ENCODE data around the gene PTPN7. TPM values are rescaled to one million over a fixed set of nuclear protein-coding genes. Genes with fewer than 3 reads are reported as not detected.
A peak's percentile ranks its signal among the peaks of the same experiment; 100 is the strongest.

PTPN7 gene
- total and polyA plus RNA-seq, 2 of the 13 experiments (the other 11 are each of a cell fraction or from before 2014, with no cell fraction given), result not detected

DNA sequence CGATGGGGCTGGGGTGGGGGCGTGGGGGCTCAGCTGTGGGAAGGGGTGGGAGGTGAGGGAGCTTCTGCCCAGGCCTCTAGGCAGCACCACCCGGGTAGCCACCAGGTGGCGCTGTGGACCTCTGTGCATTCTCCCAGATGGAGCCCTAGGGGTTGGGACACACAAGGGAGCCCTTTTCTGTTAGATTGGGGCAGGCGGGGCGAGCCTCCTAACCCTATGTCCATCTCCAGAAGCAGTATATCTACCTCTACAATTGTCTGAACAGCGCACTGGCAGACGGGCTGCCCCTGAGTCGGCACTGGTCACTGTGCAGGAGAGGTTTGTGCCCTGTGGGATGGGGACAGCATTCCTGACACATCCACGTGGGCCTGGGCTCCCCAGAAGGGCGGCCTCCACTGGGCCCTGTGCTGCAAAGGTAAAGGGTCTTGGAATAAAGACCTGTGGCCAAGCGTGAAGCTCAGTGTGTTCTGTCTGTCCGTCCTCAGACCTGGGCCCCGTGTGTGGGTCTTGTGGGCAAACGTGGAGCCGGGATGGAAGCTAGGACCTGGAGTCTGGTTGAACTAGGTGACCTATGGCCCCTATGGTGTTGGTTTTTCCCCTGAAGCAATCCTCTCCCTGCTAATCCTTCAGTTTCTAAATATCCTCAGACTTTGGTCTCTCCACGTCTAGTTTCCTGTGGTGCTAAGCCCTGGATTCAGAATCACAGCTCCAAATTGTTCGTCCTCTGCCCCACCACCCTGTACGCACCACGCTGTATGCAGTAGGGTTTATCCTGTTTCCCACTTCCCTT lies 28.8 kb upstream of the PTPN7 start (continued):
- TF ChIP-seq, protein P1, sequence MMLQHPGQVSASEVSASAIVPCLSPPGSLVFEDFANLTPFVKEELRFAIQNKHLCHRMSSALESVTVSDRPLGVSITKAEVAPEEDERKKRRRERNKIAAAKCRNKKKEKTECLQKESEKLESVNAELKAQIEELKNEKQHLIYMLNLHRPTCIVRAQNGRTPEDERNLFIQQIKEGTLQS (CRISPR knock-in tag; IDR thresholded peaks at IDR 0.05), result no peak
- no peak for TF ChIP-seq XRCC5 (optimal IDR thresholded peaks at IDR 0.05; ENCODE audit: low read length)
- TF ChIP-seq ZNF614 (CRISPR knock-in tag; IDR thresholded peaks at IDR 0.05; ENCODE audit: borderline replicate concordance), result no peak
- TF ChIP-seq ZNF256 (CRISPR knock-in tag; conservative IDR thresholded peaks at IDR 0.05), result no peak
- no peak for TF ChIP-seq ZZZ3 (CRISPR knock-in tag; IDR thresholded peaks at IDR 0.05; ENCODE audit: borderline replicate concordance)
- no peak for TF ChIP-seq ZNF234 (CRISPR knock-in tag; conservative IDR thresholded peaks at IDR 0.05)
- TF ChIP-seq NR1H2 (CRISPR knock-in tag; IDR thresholded peaks at IDR 0.05; ENCODE audit: borderline replicate concordance, low read depth), result no peak
- TF ChIP-seq ZNF432 (CRISPR knock-in tag; IDR thresholded peaks at IDR 0.05; ENCODE audit: borderline replicate concordance), result no peak
- TF ChIP-seq YY1 (IDR thresholded peaks at IDR 0.05; ENCODE audit: insufficient read depth, insufficient replicate concordance, low read depth, low read length), result no peak
- TF ChIP-seq ATF7 (IDR thresholded peaks at IDR 0.05), result no peak
- no peak for TF ChIP-seq ATF7 (CRISPR knock-in tag; IDR thresholded peaks at IDR 0.05)
- TF ChIP-seq, protein P2, sequence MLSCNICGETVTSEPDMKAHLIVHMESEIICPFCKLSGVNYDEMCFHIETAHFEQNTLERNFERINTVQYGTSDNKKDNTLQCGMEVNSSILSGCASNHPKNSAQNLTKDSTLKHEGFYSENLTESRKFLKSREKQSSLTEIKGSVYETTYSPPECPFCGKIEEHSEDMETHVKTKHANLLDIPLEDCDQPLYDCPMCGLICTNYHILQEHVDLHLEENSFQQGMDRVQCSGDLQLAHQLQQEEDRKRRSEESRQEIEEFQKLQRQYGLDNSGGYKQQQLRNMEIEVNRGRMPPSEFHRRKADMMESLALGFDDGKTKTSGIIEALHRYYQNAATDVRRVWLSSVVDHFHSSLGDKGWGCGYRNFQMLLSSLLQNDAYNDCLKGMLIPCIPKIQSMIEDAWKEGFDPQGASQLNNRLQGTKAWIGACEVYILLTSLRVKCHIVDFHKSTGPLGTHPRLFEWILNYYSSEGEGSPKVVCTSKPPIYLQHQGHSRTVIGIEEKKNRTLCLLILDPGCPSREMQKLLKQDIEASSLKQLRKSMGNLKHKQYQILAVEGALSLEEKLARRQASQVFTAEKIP (CRISPR knock-in tag; IDR thresholded peaks at IDR 0.05; ENCODE audit: borderline replicate concordance), result no peak
- no peak for TF ChIP-seq GATAD1 (CRISPR knock-in tag; IDR thresholded peaks at IDR 0.05)
- TF ChIP-seq BORCS8-MEF2B (CRISPR knock-in tag; IDR thresholded peaks at IDR 0.05), result no peak; the same call in 1 of the 2 replicates
- TF ChIP-seq HDAC6 (IDR thresholded peaks at IDR 0.05; ENCODE audit: low read depth, low read length), result no peak
- no peak for TF ChIP-seq MLLT10 (CRISPR knock-in tag; IDR thresholded peaks at IDR 0.05)
- TF ChIP-seq, protein P3, sequence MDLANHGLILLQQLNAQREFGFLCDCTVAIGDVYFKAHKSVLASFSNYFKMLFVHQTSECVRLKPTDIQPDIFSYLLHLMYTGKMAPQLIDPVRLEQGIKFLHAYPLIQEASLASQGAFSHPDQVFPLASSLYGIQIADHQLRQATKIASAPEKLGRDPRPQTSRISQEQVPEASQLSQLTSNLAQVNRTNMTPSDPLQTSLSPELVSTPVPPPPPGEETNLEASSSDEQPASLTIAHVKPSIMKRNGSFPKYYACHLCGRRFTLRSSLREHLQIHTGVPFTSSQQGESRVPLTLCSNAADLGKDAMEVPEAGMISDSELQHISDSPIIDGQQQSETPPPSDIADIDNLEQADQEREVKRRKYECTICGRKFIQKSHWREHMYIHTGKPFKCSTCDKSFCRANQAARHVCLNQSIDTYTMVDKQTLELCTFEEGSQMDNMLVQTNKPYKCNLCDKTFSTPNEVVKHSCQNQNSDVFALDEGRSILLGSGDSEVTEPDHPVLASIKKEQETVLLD (CRISPR knock-in tag; IDR thresholded peaks at IDR 0.05; ENCODE audit: low read depth), result no peak
- no peak for TF ChIP-seq TOPORS (CRISPR knock-in tag; IDR thresholded peaks at IDR 0.05)
- no peak for TF ChIP-seq ZNF546 (CRISPR knock-in tag; conservative IDR thresholded peaks at IDR 0.05)
- TF ChIP-seq ZNF251 (CRISPR knock-in tag; IDR thresholded peaks at IDR 0.05), result no peak
- TF ChIP-seq RBAK (CRISPR knock-in tag; IDR thresholded peaks at IDR 0.05), result no peak
- TF ChIP-seq, protein P4, sequence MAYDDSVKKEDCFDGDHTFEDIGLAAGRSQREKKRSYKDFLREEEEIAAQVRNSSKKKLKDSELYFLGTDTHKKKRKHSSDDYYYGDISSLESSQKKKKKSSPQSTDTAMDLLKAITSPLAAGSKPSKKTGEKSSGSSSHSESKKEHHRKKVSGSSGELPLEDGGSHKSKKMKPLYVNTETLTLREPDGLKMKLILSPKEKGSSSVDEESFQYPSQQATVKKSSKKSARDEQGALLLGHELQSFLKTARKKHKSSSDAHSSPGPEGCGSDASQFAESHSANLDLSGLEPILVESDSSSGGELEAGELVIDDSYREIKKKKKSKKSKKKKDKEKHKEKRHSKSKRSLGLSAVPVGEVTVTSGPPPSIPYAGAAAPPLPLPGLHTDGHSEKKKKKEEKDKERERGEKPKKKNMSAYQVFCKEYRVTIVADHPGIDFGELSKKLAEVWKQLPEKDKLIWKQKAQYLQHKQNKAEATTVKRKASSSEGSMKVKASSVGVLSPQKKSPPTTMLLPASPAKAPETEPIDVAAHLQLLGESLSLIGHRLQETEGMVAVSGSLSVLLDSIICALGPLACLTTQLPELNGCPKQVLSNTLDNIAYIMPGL (CRISPR knock-in tag; IDR thresholded peaks at IDR 0.05; ENCODE audit: borderline replicate concordance in 1 of 2, low read depth in 1 of 2), result peak in 1 of 2 experiments; percentile 42; a peak in 3 of 4 replicates
